Mammary epithelial cell (primary cell): ENCODE measurements around the gene CEACAM7.

Experiments used
- EZH2 ChIP-seq: IDR thresholded peaks from 2 replicates; pipeline ENCODE4 v1.6.1; 2012; ENCODE audit warnings: low read length, inconsistent platforms, borderline replicate concordance
- TF ChIP-seq, protein P1 (sequence below), 2 donors: IDR thresholded peaks in 1 of 2; conservative IDR thresholded peaks in 1 of 2; 2 replicates each; pipeline ENCODE4 v1.5.1; 2011 to 2012; ENCODE audit warnings: inconsistent platforms in 2 of 2, low read length in 2 of 2, mild to moderate bottlenecking in 2 of 2, control low read depth in 1 of 2, low read depth in 1 of 2; ENCODE audit not compliant: insufficient read depth in 1 of 2; ENCODE audit errors: extremely low read depth in 1 of 2

DNA sequence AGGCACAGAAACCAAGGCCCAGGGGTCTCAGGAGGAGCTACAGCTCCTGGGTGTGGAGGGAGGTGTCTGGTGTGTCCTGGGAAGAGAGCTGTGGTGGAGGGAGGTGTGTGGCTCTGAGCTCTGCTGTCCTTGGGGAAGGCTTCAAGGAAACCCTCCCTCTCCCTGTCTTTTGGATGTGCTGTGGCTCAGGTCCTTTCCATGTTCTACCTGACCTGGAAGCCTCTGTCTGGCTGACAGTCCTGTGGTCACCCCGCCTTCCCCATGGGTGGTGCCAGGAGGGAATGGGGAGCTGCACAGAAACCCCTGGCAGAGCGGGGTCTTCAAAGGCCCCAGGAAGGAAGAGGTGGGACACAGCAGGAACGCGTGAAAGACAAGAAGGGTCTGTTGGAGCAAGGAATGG lies 617 bp upstream of the CEACAM7 start:
- TF ChIP-seq, protein P1, sequence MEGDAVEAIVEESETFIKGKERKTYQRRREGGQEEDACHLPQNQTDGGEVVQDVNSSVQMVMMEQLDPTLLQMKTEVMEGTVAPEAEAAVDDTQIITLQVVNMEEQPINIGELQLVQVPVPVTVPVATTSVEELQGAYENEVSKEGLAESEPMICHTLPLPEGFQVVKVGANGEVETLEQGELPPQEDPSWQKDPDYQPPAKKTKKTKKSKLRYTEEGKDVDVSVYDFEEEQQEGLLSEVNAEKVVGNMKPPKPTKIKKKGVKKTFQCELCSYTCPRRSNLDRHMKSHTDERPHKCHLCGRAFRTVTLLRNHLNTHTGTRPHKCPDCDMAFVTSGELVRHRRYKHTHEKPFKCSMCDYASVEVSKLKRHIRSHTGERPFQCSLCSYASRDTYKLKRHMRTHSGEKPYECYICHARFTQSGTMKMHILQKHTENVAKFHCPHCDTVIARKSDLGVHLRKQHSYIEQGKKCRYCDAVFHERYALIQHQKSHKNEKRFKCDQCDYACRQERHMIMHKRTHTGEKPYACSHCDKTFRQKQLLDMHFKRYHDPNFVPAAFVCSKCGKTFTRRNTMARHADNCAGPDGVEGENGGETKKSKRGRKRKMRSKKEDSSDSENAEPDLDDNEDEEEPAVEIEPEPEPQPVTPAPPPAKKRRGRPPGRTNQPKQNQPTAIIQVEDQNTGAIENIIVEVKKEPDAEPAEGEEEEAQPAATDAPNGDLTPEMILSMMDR (conservative IDR thresholded peaks at IDR 0.05 in 1 of 2, IDR thresholded peaks at IDR 0.05 in 1 of 2; ENCODE audit: extremely low read depth in 1 of 2, insufficient read depth in 1 of 2, low read depth in 1 of 2, low read length in 2 of 2): no peak
- TF ChIP-seq EZH2: no peak
